ENCODE results near the gene STARD10. TPM values are rescaled to one million over a fixed set of nuclear protein-coding genes. Genes with fewer than 3 reads are reported as not detected.

Gene STARD10
- total and polyA plus RNA-seq, 2 of the 8 experiments (the other 6 are each of a cell fraction or from before 2014, with no cell fraction given) = 23.7 to 35.7 TPM

DNA sequence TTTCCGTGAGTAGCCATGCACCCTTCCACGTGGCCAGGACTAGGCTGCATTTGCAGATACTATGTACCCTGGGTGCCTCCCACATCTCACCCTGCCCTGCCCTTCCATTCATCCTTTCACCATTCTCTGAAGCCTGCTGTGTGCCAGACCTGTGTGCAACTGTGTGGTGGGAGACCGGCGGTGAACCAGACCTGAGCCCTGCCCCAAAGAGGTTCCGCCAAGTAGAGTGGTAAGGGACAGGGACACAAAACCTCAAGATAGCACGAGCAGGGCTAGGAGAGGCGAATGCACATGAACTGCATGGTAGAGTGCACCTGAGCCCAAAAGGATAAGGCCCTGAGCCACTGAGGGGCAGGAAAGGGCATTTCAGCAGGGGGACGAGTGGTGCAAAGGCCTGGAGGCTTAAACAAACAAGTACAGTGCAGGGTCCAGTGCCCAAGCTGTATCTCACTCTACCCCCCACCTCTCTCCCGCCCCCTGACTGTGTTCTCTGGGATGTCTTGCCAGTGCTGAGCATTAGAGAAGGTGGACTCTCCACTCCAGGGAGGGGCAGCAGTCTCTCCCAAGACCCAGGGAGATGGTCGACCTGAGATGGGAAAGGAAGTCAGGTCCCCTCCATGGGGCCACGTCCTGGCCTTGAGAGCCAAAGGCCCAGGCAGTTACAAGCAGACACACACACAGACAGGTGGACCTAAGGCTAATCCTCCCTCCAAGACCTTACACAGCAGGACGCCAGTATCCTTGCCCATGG is 27.5 kb downstream of the STARD10 start (continued):
- TF ChIP-seq, protein P1, sequence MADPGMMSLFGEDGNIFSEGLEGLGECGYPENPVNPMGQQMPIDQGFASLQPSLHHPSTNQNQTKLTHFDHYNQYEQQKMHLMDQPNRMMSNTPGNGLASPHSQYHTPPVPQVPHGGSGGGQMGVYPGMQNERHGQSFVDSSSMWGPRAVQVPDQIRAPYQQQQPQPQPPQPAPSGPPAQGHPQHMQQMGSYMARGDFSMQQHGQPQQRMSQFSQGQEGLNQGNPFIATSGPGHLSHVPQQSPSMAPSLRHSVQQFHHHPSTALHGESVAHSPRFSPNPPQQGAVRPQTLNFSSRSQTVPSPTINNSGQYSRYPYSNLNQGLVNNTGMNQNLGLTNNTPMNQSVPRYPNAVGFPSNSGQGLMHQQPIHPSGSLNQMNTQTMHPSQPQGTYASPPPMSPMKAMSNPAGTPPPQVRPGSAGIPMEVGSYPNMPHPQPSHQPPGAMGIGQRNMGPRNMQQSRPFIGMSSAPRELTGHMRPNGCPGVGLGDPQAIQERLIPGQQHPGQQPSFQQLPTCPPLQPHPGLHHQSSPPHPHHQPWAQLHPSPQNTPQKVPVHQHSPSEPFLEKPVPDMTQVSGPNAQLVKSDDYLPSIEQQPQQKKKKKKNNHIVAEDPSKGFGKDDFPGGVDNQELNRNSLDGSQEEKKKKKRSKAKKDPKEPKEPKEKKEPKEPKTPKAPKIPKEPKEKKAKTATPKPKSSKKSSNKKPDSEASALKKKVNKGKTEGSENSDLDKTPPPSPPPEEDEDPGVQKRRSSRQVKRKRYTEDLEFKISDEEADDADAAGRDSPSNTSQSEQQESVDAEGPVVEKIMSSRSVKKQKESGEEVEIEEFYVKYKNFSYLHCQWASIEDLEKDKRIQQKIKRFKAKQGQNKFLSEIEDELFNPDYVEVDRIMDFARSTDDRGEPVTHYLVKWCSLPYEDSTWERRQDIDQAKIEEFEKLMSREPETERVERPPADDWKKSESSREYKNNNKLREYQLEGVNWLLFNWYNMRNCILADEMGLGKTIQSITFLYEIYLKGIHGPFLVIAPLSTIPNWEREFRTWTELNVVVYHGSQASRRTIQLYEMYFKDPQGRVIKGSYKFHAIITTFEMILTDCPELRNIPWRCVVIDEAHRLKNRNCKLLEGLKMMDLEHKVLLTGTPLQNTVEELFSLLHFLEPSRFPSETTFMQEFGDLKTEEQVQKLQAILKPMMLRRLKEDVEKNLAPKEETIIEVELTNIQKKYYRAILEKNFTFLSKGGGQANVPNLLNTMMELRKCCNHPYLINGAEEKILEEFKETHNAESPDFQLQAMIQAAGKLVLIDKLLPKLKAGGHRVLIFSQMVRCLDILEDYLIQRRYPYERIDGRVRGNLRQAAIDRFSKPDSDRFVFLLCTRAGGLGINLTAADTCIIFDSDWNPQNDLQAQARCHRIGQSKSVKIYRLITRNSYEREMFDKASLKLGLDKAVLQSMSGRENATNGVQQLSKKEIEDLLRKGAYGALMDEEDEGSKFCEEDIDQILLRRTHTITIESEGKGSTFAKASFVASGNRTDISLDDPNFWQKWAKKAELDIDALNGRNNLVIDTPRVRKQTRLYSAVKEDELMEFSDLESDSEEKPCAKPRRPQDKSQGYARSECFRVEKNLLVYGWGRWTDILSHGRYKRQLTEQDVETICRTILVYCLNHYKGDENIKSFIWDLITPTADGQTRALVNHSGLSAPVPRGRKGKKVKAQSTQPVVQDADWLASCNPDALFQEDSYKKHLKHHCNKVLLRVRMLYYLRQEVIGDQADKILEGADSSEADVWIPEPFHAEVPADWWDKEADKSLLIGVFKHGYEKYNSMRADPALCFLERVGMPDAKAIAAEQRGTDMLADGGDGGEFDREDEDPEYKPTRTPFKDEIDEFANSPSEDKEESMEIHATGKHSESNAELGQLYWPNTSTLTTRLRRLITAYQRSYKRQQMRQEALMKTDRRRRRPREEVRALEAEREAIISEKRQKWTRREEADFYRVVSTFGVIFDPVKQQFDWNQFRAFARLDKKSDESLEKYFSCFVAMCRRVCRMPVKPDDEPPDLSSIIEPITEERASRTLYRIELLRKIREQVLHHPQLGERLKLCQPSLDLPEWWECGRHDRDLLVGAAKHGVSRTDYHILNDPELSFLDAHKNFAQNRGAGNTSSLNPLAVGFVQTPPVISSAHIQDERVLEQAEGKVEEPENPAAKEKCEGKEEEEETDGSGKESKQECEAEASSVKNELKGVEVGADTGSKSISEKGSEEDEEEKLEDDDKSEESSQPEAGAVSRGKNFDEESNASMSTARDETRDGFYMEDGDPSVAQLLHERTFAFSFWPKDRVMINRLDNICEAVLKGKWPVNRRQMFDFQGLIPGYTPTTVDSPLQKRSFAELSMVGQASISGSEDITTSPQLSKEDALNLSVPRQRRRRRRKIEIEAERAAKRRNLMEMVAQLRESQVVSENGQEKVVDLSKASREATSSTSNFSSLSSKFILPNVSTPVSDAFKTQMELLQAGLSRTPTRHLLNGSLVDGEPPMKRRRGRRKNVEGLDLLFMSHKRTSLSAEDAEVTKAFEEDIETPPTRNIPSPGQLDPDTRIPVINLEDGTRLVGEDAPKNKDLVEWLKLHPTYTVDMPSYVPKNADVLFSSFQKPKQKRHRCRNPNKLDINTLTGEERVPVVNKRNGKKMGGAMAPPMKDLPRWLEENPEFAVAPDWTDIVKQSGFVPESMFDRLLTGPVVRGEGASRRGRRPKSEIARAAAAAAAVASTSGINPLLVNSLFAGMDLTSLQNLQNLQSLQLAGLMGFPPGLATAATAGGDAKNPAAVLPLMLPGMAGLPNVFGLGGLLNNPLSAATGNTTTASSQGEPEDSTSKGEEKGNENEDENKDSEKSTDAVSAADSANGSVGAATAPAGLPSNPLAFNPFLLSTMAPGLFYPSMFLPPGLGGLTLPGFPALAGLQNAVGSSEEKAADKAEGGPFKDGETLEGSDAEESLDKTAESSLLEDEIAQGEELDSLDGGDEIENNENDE (IDR thresholded peaks at IDR 0.05; ENCODE audit: insufficient replicate concordance, low read length) = no peak
- TF ChIP-seq POLR2AphosphoS5 (IDR thresholded peaks at IDR 0.05; ENCODE audit: low read depth, low read length) = no peak
- TF ChIP-seq RXRA (IDR thresholded peaks at IDR 0.05; ENCODE audit: insufficient read depth, low read depth, low read length) = no peak
- no peak for TF ChIP-seq TCF12 (IDR thresholded peaks at IDR 0.05; ENCODE audit: low read depth, low read length)
- TF ChIP-seq, protein P2, sequence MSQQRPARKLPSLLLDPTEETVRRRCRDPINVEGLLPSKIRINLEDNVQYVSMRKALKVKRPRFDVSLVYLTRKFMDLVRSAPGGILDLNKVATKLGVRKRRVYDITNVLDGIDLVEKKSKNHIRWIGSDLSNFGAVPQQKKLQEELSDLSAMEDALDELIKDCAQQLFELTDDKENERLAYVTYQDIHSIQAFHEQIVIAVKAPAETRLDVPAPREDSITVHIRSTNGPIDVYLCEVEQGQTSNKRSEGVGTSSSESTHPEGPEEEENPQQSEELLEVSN (IDR thresholded peaks at IDR 0.05) = no peak
- TF ChIP-seq YY1 (IDR thresholded peaks at IDR 0.05; ENCODE audit: low read depth, low read length) = no peak
- TF ChIP-seq BACH1 (IDR thresholded peaks at IDR 0.05; ENCODE audit: low read length) = no peak
- TF ChIP-seq JUN (IDR thresholded peaks at IDR 0.05; ENCODE audit: low read depth, low read length) = no peak
- no peak for TF ChIP-seq KDM4A (IDR thresholded peaks at IDR 0.05; ENCODE audit: low read depth, low read length, severe bottlenecking)
- no peak for TF ChIP-seq SRF (IDR thresholded peaks at IDR 0.05; ENCODE audit: low read depth, low read length)
- no peak for TF ChIP-seq BCL11A (IDR thresholded peaks at IDR 0.05; ENCODE audit: low read depth in 2 of 2, low read length in 2 of 2)

Measured in H1 (cell line).